HG03039 (cell line): ENCODE data around the gene HIVEP1.

Source experiments
- ATAC-seq: cut with Tn5 transposase; IDR thresholded peaks from one replicate; pipeline ENCODE4 v1.9.1; 2021; ENCODE audit warnings: mild to moderate bottlenecking, moderate library complexity; ENCODE audit not compliant: unreplicated experiment

The HIVEP1 gene

DNA sequence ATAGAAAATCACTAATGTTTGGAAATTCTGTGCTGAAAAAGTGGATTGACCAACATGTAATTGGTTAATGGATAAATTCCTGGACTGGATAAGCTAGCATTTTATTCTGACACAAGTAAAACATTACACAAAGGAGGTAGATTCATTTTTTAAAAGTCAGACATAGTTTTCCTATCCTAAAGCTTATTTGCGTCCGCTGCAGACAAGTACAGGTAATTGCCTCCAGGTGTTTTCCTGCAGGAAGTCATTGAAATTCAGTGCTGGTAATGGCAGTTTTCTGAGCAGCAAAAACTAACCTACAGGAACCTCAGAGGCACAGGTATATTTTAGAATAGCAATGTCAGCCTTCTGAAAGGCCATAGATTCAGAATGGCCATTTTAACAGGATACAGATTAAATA lies 20.0 kb upstream of the HIVEP1 start:
- ATAC-seq = no peak

DNA sequence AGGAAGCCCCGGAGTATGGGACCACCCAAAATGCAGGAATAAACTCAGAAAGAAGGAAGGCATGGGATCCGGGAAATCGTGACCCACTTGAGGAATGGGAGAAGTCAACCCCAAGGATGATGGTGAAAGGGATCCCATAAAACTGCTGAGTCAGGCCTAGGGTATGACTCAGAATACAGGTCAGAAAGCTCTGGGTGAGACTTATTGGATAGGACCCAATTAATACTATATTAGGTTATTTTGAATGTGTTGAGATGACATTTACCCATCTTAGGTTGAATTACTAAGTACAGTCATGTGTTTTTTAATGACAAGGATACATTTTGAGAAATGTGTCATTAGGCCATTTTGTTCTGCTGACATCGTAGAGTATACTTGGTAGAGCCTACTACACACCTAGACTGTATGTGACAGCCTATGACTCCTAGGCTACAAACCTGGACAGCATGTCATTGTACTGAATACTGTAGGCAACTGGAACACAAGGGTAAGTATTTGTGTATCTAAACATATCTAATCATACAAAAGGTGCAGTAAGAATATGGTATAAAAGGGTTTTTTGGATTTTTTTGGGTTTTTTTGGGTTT lies 17.1 kb upstream of the HIVEP1 start:
- no peak for ATAC-seq

DNA sequence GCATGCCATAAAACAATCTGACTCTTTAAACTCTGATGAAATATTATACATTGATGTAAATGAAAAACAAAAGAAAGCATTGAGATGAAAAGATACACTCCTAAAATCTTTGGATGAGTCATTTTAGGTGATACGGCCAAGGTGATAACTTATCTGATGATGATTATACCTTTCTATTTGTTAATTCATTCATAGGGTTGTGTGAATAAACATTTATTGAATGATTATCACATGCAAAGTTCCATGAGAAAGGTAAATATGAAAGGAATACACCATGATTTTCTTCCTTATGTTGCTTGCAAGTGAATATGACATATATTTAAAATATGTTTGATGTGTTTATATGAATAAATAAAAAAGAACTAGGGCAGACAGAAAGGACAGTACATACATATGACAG lies 15.4 kb upstream of the HIVEP1 start:
- ATAC-seq = no peak

DNA sequence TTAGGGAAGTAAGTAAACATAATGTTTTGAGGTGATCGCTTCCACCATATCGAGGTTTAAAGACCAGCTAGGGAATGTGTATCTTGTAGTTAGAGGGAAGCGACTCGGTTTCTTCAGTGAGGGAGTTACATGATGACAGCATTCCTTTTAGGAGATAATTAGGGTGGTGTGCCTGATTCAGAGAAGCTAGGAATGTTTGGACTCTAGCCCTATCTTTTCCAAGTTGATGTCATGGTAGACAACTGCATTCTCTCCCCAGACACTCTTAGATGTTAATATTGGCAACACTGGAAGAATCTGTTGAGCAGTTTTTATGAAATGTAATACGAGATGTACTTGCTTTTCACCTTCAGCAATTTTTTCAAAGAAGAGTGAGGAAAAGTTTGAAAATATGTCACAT lies 12.9 kb upstream of the HIVEP1 start:
- no peak for ATAC-seq

DNA sequence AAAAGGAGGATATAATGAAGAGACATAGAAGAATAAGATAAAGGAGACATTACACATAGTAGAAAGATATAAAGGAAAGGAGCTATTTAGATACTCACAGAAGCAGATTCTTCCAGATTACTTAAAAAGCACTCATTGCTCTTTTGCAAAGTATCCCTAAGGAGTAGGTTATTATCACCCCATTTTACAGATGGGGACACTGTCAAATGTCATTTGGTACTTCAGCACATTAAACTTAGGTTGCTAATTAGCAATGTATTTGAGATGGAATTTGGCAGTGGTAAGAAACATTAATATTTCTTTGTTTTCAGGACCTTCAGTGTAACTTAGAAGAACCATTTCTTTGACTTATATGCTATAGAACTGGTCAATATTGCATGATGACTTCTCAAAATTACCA lies 11.9 kb upstream of the HIVEP1 start:
- no peak for ATAC-seq

DNA sequence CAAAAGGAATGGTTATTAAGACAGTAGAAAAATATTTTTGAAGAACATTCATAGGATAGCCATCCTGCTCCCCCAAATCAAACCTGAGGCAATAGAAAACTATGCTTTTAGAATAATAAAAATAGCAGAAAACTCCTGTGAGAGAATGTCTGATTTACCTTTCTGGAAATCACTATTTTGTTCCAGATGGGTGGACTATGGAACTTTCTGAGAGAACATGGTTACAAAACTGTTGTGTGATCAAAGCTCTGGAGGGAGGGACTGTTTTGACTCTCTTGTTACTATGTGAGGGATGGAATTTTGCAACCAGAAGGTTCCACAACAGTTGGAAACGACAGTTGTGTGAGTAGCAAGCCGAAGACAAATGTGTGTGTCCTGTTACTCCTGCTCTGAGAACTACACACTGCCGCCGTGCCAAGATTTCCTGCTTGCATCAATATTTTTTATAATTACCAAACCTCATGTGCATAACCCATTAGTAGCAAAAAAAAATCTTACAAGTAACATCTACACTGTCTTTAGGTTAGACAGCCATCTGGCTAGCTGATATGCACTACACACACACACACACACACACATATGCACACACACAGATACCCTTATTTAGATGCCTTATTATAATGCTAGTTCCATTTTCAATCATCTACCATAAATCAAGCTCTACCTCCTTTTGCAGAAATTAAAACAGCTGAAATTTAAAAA lies 11.0 kb upstream of the HIVEP1 start:
- no peak for ATAC-seq

DNA sequence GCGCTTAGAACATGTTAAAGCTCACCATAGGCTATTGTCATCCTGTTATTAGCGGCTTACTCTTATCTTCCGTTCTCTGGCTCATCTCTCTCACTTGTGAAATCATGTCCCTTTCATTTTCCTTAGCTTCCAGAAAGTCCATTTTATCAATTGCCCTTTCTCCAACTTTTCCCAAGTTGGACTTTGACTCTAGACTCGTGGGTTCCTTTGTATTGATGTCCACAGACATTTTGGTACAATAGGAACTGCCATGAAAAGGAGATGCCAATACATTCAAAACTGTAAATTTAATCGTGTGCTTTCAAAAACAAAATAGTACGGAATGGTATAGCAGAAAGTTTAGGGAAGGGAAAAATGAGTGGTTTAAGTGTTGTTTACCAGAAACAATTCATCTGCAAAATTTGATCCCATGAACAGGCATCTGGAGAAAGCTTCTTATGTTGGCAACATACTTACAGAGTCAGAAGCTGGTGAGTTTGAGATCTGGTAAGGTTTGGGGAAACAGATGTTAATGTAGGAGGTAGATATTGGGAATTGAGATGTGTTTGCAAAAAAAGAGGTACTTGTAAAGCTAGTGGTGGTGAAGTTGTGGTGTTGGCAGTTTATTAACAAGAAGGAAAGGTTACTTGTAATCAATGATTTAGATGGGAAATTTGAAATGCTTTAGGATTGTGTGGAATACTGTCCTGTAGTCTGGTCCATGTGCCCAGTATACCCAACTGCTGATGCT lies 10.2 kb upstream of the HIVEP1 start:
- ATAC-seq = no peak

DNA sequence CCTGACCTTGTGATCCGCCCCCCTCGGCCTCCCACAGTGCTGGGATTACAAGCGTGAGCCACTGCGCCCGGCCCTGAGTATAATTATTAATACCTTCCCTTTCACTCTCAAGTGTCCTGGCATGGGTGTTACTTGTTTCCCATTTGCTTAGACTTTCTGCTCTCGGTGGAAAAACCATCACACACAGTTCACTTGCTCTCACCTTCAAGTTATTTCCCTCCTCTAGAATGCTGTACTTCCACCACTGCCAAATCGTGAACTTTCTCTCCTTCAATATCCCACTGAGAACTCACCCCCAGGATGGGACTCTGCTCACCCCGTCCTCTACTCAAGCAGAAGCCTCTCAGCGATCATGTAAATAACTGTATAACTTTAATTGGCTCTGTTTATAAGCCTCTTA lies 4.6 kb upstream of the HIVEP1 start:
- no peak for ATAC-seq

DNA sequence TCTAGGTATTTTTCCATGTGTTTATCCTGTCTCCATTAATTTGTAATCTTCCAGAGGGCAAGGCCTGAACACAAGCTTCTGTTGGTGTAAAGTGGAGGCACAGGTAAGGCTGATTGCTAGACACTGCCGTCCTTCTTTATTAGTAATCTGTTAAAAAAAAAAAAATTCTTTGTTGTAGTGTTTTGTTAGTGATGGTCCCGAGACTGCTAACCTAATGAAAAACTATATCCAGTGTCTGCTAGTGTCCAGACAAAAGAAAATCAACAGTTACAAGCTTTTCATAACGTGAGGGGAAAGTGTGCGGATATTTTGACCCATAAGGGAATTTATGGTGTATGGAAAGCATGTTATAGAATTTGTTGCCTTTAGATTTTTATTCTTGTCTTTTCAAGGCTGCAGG lies 4.2 kb upstream of the HIVEP1 start:
- ATAC-seq = no peak

DNA sequence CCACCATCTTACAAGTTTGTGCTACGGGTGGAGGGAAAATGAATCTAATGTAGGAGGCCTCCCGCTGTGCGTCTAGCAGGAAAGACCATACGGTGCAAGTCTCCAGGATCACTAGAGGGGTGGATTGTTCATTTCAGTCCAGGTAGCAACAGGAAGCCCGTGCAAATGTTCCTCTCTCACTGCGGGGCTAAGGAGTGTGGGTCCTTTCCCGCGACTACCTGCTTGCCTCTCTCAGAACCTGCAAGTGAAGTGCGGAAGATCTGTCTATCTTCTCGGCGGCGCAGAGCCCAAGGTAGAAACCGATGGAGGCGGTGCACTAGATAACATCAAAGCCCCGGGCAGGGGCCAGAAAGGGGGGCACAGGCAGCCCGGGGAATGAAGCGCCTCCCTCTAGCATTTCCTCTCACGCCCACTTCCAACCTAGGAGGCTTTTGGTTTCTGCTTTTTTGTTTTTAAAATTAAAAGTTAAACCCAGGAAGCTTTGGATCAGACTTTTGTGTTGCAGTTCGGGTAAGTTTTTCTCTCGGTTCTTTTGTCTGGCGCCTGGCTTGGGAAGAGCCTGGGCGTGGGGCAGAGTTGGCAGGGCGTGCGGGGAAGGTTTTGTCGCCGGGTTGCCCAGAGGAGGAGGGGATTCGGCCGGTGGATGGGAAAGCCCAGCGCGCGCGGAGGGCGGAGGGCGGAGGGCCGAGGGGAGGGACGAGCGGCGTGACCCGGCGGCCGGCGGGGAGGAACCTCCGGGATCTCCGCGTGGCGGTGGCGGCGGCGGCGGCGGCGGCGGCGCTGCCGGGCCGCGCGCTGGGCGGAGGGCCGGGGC lies 3.5 kb upstream of the HIVEP1 start:
- peak; percentile 21 for ATAC-seq

DNA sequence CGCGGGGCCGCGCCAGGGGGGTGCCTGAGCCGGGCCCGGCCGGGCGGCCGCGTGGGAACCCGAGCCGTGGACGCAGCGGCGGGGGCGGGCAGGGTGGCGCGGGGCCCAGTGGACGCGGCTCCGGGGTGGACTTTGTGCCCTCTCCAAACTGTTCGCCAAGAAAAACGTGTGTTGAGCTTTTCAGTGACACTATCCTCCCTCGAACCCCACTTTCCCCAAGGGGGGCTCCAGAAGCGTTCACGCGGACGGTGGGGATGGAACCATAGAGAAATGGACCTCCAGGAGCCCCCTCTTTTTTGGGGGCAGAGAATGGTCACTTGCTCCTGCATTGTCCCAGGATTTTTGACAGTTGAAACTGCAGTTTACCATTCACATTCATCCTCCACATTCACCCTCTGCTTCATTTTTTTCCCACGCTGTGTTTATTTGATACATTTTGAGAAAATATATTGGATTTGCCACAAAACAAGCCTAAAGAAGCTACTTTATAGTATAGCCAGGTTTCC lies 2.9 kb upstream of the HIVEP1 start:
- ATAC-seq = no peak

DNA sequence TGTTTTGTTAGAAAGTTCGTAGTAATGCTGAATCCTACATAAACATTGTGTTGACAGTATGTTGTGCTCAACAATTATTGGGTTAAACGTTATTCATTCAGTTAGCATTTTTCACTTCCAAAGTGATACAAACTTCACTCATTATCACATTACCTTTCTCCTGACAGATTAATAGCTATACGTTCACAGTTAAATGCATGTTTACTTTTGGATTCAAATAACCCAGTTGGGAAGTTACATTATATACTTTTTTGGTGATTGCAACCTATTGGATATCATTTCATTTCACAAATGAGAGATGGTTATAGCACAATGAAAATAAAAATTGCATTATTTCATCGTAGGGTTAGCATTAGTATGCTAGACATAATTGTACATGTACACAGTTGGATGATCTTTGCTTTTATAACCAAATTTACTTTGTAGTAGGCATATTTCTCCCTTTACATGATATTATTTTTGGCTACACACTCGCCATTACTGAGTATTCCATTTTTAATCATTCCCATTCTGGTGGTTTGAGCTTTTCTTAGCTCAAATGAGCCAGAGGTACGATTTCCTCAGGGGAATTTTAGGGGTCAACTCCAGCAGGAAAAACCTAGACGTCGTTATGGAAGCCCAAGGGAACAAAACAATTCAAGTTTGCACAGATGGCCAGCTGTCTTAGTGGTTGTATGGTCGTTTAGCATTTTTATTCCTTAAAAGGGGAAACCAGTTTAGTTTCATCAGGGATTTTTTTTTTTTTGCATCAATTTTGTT lies 2.1 kb upstream of the HIVEP1 start:
- no peak for ATAC-seq

DNA sequence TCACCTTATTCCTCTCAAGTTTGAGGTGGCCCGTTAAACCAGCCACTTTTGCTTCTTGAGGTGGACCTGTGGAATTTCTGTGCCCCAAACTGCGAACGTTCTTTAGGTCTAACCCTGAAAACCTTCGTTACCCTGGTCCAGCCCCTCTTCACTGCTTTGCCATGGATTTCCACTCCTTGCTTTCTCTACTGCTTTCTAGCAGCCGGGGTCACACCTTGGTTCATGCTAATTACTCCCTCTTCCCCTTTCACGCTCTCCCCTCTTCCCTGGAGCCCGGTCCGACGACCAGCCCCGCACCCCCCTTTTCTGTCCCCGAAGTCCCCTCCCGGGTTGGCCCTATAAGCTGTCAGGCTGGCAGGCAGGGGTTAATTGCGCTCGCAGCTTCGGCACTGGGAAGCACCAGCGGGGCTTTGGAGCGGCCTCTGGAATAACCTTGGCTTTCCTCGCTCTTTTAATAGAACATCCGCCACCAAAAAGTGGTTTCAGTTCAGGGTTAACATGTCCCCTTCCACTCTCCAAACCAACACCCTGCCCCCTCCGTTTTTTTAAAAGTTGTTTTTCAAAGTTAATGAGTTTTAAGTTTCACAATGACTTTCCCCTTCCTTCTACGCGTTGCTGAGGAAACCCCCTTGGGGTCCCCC lies 1.4 kb upstream of the HIVEP1 start:
- ATAC-seq = peak; percentile 17

DNA sequence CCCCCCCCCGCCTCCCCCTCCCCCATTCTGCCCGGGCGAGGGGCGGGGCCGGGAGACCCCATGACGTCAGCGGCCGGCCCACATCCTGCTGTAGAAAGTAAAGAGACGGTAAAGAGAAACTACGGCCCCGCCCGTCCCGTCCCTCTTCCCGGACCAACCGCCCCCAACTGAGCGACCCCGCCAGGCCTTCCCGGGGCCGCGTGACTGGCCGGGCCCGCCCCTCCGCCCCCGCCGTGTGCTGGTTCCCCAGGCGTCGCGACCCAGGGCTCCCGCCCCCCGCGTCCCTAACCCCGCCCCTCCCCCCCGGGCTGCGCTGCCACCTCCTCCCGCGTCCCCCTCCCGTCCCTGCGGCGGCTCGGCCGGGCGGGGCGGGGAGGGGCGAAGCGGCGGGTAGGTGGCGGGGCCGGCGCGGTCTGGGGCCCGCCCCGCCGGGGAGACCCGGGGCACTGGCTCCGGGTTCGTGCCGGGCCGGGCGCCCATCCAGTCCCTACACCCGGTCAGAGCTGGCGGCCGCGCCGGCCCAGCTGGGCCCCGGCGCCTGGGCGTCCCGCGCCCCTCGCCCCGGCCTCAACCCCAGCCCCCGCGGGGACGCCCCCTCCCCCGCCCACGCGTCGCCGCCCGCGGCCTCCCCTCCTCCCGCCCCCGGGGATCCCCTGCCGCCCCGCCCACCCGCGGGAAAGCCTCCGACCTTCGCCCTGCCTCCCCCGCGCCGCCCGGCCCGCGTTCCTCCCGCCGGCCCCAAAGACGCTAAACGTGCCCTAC lies 655 bp upstream of the HIVEP1 start:
- peak; percentile 58 for ATAC-seq

DNA sequence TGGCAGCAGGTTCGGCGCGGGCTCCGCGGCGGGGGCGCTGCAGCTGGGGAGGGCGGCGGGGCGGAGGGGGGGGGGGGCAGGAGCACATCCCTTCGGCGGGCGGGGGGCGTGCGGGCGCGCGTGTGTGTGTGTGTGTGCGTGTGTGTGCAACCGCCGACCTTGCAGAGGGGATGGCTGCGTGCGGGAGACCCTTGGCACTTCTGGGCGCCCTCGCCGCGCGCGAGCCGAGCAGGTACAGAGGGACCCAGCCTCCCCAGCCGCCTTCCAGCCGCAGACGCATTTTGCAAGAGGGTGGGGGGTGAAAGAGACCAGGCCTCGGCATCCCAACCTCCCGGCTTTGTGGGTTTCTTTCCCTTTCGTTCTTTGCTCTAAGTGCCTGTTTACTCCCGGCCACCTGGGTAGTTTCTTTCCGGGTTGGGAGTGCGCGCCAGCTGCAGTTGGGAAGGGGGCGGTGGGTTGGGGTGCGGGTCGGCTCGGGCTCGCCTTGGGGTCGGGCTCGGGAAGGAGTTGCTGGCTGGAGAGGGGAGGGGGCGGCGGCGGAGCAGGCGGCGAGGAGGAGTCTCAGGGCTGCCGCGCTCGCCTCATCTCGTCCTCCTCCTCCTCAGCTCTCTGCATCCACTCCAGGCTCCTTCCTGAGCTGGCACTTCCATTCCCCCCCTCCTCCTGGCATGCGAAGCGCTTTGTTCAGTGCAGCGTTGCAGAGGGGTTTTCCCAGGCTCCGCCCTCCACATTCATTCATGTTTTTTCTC lies 620 bp downstream of the HIVEP1 start:
- no peak for ATAC-seq

DNA sequence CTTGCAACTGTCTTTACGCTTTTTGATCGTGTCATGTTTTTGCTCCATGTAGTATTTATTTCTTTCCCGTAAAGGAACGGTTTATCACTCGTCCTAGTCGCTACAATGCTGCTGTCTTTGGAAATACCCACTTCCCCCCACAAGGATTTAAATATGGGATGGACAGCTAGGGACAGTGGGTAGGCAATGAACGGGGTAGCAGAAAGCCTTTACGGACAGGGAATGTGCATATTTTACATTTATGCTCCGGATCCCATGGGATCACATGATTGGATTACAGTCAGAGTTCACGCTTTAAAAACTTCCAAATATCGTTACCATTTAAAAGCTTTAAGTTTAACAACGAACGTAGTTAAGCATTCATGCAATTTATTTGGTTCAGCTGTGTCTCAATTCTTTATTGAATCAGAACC lies 1.2 kb downstream of the HIVEP1 start:
- no peak for ATAC-seq

DNA sequence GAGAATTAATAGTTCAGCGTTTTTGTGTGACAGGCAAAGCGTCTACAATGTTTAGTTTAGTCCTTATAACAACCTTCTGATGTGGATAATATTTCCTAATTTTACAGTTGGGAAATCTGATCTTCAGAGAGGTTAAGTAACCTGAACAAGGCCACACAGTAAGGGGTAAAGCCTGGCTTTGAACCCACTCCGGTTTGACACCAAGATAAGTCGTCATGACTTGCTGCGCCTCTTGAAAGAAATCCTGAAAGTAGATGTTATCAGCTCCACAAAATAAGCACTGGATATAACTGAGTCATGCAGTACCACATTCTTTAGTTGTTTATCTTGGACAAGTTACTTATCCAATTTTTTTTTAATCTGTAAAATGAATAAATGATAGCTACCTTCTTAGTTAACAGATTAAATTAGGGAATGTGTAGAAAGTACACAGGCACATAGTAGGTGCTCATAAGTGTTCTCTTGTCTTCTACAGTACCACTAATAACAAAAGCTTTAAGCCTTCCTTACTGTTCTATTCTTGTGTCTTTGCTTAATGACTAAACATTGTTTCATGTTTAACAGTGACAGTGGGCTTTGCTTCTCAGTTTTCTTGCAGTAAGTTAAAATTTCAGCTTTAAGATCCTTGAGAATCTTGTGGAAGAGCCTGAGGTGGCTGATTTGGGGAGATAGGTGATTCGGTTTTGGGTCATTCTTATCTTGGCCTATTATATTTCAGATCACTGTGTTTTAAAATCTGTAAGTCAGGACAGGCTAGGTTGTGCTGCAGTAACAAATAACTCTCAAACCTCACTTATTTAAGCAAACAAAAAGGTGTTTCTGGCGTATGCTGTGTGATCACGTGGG lies 2.1 kb downstream of the HIVEP1 start:
- no peak for ATAC-seq

DNA sequence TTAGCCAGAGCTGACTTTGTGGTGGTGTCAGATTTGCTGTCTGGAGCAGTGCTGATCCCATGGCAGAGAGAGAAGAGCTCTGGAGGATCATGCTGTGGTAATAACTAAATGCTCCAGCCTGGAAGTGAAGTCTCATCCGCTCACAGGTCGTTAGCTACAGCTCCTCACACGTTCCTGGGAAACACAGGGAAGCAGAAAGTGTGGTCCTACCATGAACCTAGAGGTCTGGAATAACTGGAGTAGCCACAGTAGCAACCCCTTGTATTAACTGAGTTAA lies 2.7 kb downstream of the HIVEP1 start:
- ATAC-seq = no peak
